Stimulated activated naive CD8-positive, alpha-beta T cell treated with anti-CD3 and anti-CD28 coated beads, Interleukin-15, amount 100 ng/mL, for 72 hours (primary cell): ENCODE measurements around the gene SLC7A10.

Experiments used
- ATAC-seq: fragments of 150-1000 bp; cut with Tn5 transposase; 2 replicates; pipeline ENCODE4 v1.10.0; 2021; ENCODE audit warnings: mild to moderate bottlenecking, moderate library complexity
- DNase-seq, 2 donors: peaks; one replicate each; pipeline ENCODE4 v3.0.0; 2021 to 2022
- H3K27ac Mint-ChIP-seq, 2 donors: one replicate each; pipeline ENCODE4 v1.8.0; 2022; ENCODE audit warnings: mild to moderate bottlenecking in 2 of 2, mixed read lengths in 2 of 2, moderate library complexity in 2 of 2
- H3K27me3 Mint-ChIP-seq: one replicate; pipeline ENCODE4 v1.8.0; 2022; ENCODE audit warnings: mixed read lengths
- H3K4me1 Mint-ChIP-seq: one replicate; pipeline ENCODE4 v1.8.0; 2022; ENCODE audit warnings: mild to moderate bottlenecking, mixed read lengths
- H3K4me3 Mint-ChIP-seq, 2 donors: one replicate each; pipeline ENCODE4 v1.8.0; 2022; ENCODE audit warnings: mild to moderate bottlenecking in 2 of 2, mixed read lengths in 2 of 2, moderate library complexity in 1 of 2
- H3K9me3 Mint-ChIP-seq, 2 donors: one replicate each; pipeline ENCODE4 v1.8.0; 2022; ENCODE audit warnings: mixed read lengths in 2 of 2

SLC7A10 gene

GRCh38 chr19:33205110-33205509 is 20.5 kb downstream of the SLC7A10 start:
- Mint-ChIP-seq H3K4me1 (no peaks in the 10 kb centered on the region), H3K27me3 (no peaks in the 10 kb centered on the region), H3K27ac (no peak overlapping the region), H3K4me3 (no peak overlapping the region), H3K9me3 (no peaks in the 10 kb centered on the region)
- DNase-seq: no peak
- ATAC-seq: no peak

DNA sequence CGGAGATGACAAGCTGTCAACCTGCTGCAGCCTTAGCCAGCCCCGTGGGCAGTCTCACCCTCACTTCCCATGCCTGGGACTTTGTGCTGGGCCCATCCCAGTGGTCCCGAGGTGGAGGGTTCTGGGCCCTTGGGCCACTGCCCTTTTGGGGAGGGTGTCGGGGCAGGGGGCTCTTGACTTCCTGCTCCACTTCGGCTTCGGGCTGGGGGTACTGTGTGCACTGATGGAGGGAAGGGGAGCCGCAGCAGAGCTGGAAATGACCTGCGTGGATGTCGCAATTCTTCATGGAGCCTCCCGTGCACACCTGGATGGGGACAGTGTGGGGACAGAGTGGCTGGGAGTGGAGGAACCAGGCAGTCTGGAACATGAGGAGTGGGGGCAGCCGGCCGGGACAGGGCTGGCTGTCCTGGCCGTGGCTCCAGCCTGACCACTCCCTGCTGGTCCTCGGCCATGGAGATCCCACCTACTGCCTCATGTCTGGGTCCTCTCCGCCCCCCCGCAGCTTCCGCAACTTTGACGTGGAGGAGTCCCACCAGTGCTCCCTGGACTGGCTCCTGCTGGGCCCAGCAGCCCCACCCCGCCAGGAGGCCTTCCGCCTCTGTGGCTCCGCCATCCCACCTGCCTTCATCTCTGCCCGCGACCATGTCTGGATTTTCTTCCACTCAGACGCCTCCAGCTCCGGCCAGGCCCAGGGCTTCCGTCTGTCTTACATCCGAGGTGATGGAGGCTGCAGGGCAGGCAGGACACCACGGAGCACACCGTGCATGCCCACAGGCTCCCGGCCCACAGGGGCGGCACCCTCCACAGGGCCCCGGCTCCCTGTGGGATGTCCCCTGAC is 21.3 kb downstream of the SLC7A10 start:
- no peaks in the 10 kb centered on the region for H3K27me3 Mint-ChIP-seq
- no peak overlapping the region for H3K4me3 Mint-ChIP-seq
- DNase-seq (no peak), ATAC-seq (no peak)
- H3K9me3 Mint-ChIP-seq: no peaks in the 10 kb centered on the region
- H3K27ac Mint-ChIP-seq: no peak overlapping the region
- peaks cover 5% of the 10 kb centered on the region for H3K4me1 Mint-ChIP-seq

DNA sequence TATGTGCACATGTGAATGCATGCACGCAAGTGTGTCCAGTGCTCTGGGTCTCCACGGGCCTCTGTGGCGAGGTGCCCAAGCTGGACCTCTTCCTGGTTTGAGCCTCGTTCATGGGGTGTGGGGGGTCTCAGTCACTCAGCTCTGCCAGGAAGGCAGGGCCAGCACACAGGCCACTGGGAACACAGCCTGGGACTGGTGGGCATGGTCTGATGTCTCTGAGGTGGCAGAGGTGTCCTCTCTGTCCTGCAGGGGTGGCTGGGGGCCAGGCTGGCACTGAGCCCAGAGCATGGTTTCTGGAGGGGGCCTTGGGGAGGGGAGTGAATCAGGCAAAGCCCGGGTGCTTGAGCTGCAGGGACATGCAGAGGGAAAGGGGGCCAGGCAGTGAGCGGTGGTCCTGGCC is 22.1 kb downstream of the SLC7A10 start:
- H3K4me3 Mint-ChIP-seq: no peak overlapping the region
- ATAC-seq: no peak
- no peak for DNase-seq
- no peaks in the 10 kb centered on the region for H3K9me3 Mint-ChIP-seq
- H3K27me3 Mint-ChIP-seq: no peaks in the 10 kb centered on the region
- H3K4me1 Mint-ChIP-seq: peaks cover 6% of the 10 kb centered on the region
- H3K27ac Mint-ChIP-seq: no peak overlapping the region

- Mint-ChIP-seq H3K27ac (no peak overlapping the region), H3K4me1 (peaks cover 6% of the 10 kb centered on the region), H3K27me3 (no peaks in the 10 kb centered on the region), H3K9me3 (no peaks in the 10 kb centered on the region), H3K4me3 (no peak overlapping the region)
- ATAC-seq (no peak), DNase-seq (no peak)
Observed at GRCh38 chr19:33202546-33203507, 22.8 kb downstream of the SLC7A10 start.

GRCh38 chr19:33201886-33202545 is 23.6 kb downstream of the SLC7A10 start:
- no peak overlapping the region for H3K4me3 Mint-ChIP-seq
- H3K27ac Mint-ChIP-seq: no peak overlapping the region
- DNase-seq: no peak
- H3K27me3 Mint-ChIP-seq: peaks cover 4% of the 10 kb centered on the region
- no peak for ATAC-seq
- H3K4me1 Mint-ChIP-seq: peaks cover 6% of the 10 kb centered on the region
- no peaks in the 10 kb centered on the region for H3K9me3 Mint-ChIP-seq

- Mint-ChIP-seq H3K27me3 (peaks cover 9% of the 10 kb centered on the region), H3K27ac (no peak overlapping the region), H3K4me3 (no peak overlapping the region), H3K9me3 (no peaks in the 10 kb centered on the region), H3K4me1 (peaks cover 6% of the 10 kb centered on the region)
- DNase-seq (no peak), ATAC-seq (no peak)
Observed at GRCh38 chr19:33201473-33201872, 24.2 kb downstream of the SLC7A10 start.

- peaks cover 25% of the 10 kb centered on the region for H3K27me3 Mint-ChIP-seq
Observed at GRCh38 chr19:33199441-33200265, 26.0 kb downstream of the SLC7A10 start.

GRCh38 chr19:33198169-33198568 is 27.5 kb downstream of the SLC7A10 start:
- ATAC-seq (no peak), DNase-seq (no peak)
- Mint-ChIP-seq H3K27ac (no peak overlapping the region), H3K27me3 (peaks cover 33% of the 10 kb centered on the region), H3K9me3 (no peaks in the 10 kb centered on the region), H3K4me1 (peaks cover 11% of the 10 kb centered on the region), H3K4me3 (no peak overlapping the region)

More at GRCh38 chr19:33199441-33200265, 26.0 kb downstream of the SLC7A10 start:
- DNase-seq: no peak
- peaks cover 6% of the 10 kb centered on the region for H3K4me1 Mint-ChIP-seq
- no peaks in the 10 kb centered on the region for H3K9me3 Mint-ChIP-seq
- no peak overlapping the region for H3K4me3 Mint-ChIP-seq
- H3K27ac Mint-ChIP-seq: peak overlapping the region in 1 of 2 donors; percentile 37
- no peak for ATAC-seq

GRCh38 chr19:33197591-33198000 is 28.1 kb downstream of the SLC7A10 start:
- no peak overlapping the region for H3K27ac Mint-ChIP-seq
- no peak overlapping the region for H3K4me3 Mint-ChIP-seq
- peaks cover 38% of the 10 kb centered on the region for H3K27me3 Mint-ChIP-seq
- DNase-seq: no peak
- no peak for ATAC-seq
- peaks cover 11% of the 10 kb centered on the region for H3K4me1 Mint-ChIP-seq
- no peaks in the 10 kb centered on the region for H3K9me3 Mint-ChIP-seq

GRCh38 chr19:33196446-33197193 is 29.0 kb downstream of the SLC7A10 start:
- Mint-ChIP-seq H3K27ac (peak overlapping the region in 1 of 2 donors; percentile 71), H3K27me3 (peaks cover 48% of the 10 kb centered on the region), H3K9me3 (no peaks in the 10 kb centered on the region), H3K4me3 (no peak overlapping the region), H3K4me1 (peaks cover 11% of the 10 kb centered on the region)
- DNase-seq: no peak
- no peak for ATAC-seq

GRCh38 chr19:33195645-33196347 is 29.9 kb downstream of the SLC7A10 start:
- ATAC-seq (peak; percentile 26), DNase-seq (no peak)
- Mint-ChIP-seq H3K27ac (no peak overlapping the region), H3K4me3 (no peak overlapping the region), H3K4me1 (peaks cover 11% of the 10 kb centered on the region), H3K9me3 (no peaks in the 10 kb centered on the region), H3K27me3 (peaks cover 52% of the 10 kb centered on the region)

GRCh38 chr19:33194886-33195644 is 30.6 kb downstream of the SLC7A10 start:
- Mint-ChIP-seq H3K4me3 (peak overlapping the region; percentile 19 to 57), H3K27ac (no peak overlapping the region), H3K4me1 (peaks cover 11% of the 10 kb centered on the region), H3K9me3 (no peaks in the 10 kb centered on the region), H3K27me3 (peaks cover 52% of the 10 kb centered on the region)
- ATAC-seq: peak; percentile 27
- no peak for DNase-seq

GRCh38 chr19:33194532-33194885 is 31.1 kb downstream of the SLC7A10 start:
- Mint-ChIP-seq H3K27me3 (peaks cover 52% of the 10 kb centered on the region), H3K9me3 (no peaks in the 10 kb centered on the region), H3K4me3 (no peak overlapping the region), H3K27ac (no peak overlapping the region), H3K4me1 (peaks cover 7% of the 10 kb centered on the region)
- DNase-seq (no peak), ATAC-seq (peak; percentile 50)
